HG03558 (cell line): Measurements from ENCODE around the gene ODAD3.
"Not testable (repeated sequence)": the region's sequence is repeated elsewhere in the genome, so short reads cannot be mapped to it uniquely, and the experiment has no call there.

Experiments used
- ATAC-seq: cut with Tn5 transposase; IDR thresholded peaks from one replicate; pipeline ENCODE4 v1.9.1; 2021; ENCODE audit warnings: moderate number of reproducible peaks; ENCODE audit not compliant: unreplicated experiment; ENCODE audit errors: extremely low read depth

The ODAD3 gene

GRCh38 chr19:11435057-11435832, at the start of gene ODAD3, which contains the start of gene PRKCSH:
Gene ODAD3 (minus strand): TSS chr19:11435121. CDS start chr19:11435016, 105 bp downstream.
Gene PRKCSH (plus strand): TSS chr19:11435635. CDS start chr19:11436118, 483 bp downstream.
- ATAC-seq, result peak; percentile 81

- no peak for ATAC-seq
These were observed 48.6 kb upstream of the ODAD3 start for GRCh38 chr19:11483366-11484111.

- no peak for ATAC-seq
These were observed 47.6 kb upstream of the ODAD3 start for GRCh38 chr19:11482384-11483050.

- ATAC-seq, result peak; percentile 51
These were observed 46.8 kb upstream of the ODAD3 start for GRCh38 chr19:11481534-11482383.

GRCh38 chr19:11480715-11481533, 46.0 kb upstream of the ODAD3 start, which contains the start of gene ELAVL3:
Gene ELAVL3 (minus strand): TSS chr19:11481046. CDS start chr19:11480608, 438 bp downstream.
- no peak for ATAC-seq

- no peak for ATAC-seq
These were observed 45.2 kb upstream of the ODAD3 start for GRCh38 chr19:11479898-11480714.

- no peak for ATAC-seq
These were observed 44.4 kb upstream of the ODAD3 start for GRCh38 chr19:11479090-11479897.

GRCh38 chr19:11478167-11479089, 43.5 kb upstream of the ODAD3 start:
- ATAC-seq, result no peak

GRCh38 chr19:11475861-11476260, 40.9 kb upstream of the ODAD3 start:
- ATAC-seq, result no peak

GRCh38 chr19:11475343-11475742, 40.4 kb upstream of the ODAD3 start:
- ATAC-seq, result not testable (repeated sequence)

- no peak for ATAC-seq
These were observed 38.8 kb upstream of the ODAD3 start for GRCh38 chr19:11473725-11474124.

- ATAC-seq, result not testable (repeated sequence)
These were observed 33.4 kb upstream of the ODAD3 start for GRCh38 chr19:11468266-11468845.

GRCh38 chr19:11465600-11465999, 30.7 kb upstream of the ODAD3 start:
- no peak for ATAC-seq

GRCh38 chr19:11464333-11465265, 29.7 kb upstream of the ODAD3 start:
- ATAC-seq, result no peak

- no peak for ATAC-seq
These were observed 28.5 kb upstream of the ODAD3 start for GRCh38 chr19:11463391-11463790.
